ENCODE measurements around the gene LRRC23. TPM values are rescaled to one million over a fixed set of nuclear protein-coding genes. Genes with fewer than 3 reads are reported as not detected.
A peak's percentile ranks its signal among the peaks of the same experiment; 100 is the strongest.
"Not testable (repeated sequence)": the region's sequence is repeated elsewhere in the genome, so short reads cannot be mapped to it uniquely, and the experiment has no call there.

The LRRC23 gene
- total and polyA plus RNA-seq, 2 of the 13 experiments (the other 11 are each of a cell fraction or from before 2014, with no cell fraction given): 6.0 to 7.8 TPM

GRCh38 chr12:6873094-6874014, 31.3 kb upstream of the LRRC23 start, which contains the start of gene SPSB2 (continued):
- TF ChIP-seq ZNF687 (CRISPR knock-in tag; IDR thresholded peaks at IDR 0.05): peak; percentile 66

- in situ Hi-C loops (cut with HindIII; ENCODE audit: extremely low pct_ligation_motif_present, low pct_unique_long_range_greater_than_20kb); BruUV-seq (replicated peaks); intact Hi-C loops (cut with micrococcal nuclease; ENCODE audit: unreplicated experiment); FAIRE-seq; ATAC-seq; DNase-seq (ENCODE audit: low spot score); H3K27me3 ChIP-seq (ENCODE audit: control insufficient read depth in 1 of 2, insufficient read depth in 2 of 2, low read length in 2 of 2); H3K9me3 ChIP-seq (ENCODE audit: low read length): not testable (repeated sequence)
- 52% methylated on average over 9 of the region's 9 CpGs for WGBS (ENCODE audit: low lambda C conversion rate)
- H3K79me2 ChIP-seq (ENCODE audit: insufficient read depth, low read length): peaks cover 13% of the 10 kb centered on the region
- peak overlapping the region; percentile 96 for H3K4me2 ChIP-seq (ENCODE audit: low read depth, low read length)
- peak; percentile 85 for TF ChIP-seq ZNF770 (CRISPR knock-in tag; IDR thresholded peaks at IDR 0.05)
- 0 out of 2 replicates have a peak, but pooled peaks have one; percentile 20 for TF ChIP-seq SP2 (CRISPR knock-in tag; IDR thresholded peaks at IDR 0.05)
- CTCF ChIA-PET (ENCODE audit: low intra/inter-chr PET ratio, low total read pairs): interaction anchor here (2.4 kb wide), 1 partner anchor 17 kb away, joined by 24 read pairs; no protein-coding TSS in a partner anchor
- H3K9ac ChIP-seq (ENCODE audit: insufficient read depth, low read depth, low read length): peak overlapping the region; percentile 78
- H3K27ac ChIP-seq (ENCODE audit: extremely low read length, insufficient read depth, low read length): peak overlapping the region; percentile 78
- POLR2A ChIA-PET: interaction anchor here (0.7 to 3.9 kb wide), 4 partner anchors 8 to 72 kb away, joined by 3 to 47 read pairs (median 26); partner anchors contain the start of genes C12orf57 and RNU7-1
- H3K4me3 ChIP-seq (replicated peaks in 1 of 3; ENCODE audit: insufficient read depth in 1 of 3, low read depth in 2 of 3, low read length in 3 of 3): peak overlapping the region; percentile 66 to 95 (median 68)
- H3K36me3 ChIP-seq (replicated peaks in 1 of 2; ENCODE audit: control insufficient read depth in 1 of 2, insufficient read depth in 2 of 2, low read length in 2 of 2): peaks cover 12 to 14% of the 10 kb centered on the region in 2 experiments
- H2AFZ ChIP-seq (ENCODE audit: low read length): peak overlapping the region; percentile 21
- peaks cover 44% of the 10 kb centered on the region for H3K4me1 ChIP-seq (ENCODE audit: insufficient read depth, low read length)
- H4K20me1 ChIP-seq (ENCODE audit: insufficient read depth, low read length): peaks cover 33% of the 10 kb centered on the region
Observed at GRCh38 chr12:6874015-6874368, 30.6 kb upstream of the LRRC23 start.
